Epidermal melanocyte (primary cell): ENCODE measurements around the gene TWSG1.
"Not testable (repeated sequence)": the region's sequence is repeated elsewhere in the genome, so short reads cannot be mapped to it uniquely, and the experiment has no call there.

Experiments
- DNase-seq: peaks from one replicate; pipeline ENCODE4 v3.0.0; 2011; ENCODE audit warnings: low spot score; ENCODE audit not compliant: insufficient read length

TWSG1 gene

GRCh38 chr18:9450920-9451319, 116.3 kb downstream of the TWSG1 start:
- not testable (repeated sequence) for DNase-seq
